Measurements from ENCODE around the gene FCRL2. TPM values are rescaled to one million over a fixed set of nuclear protein-coding genes. Genes with fewer than 3 reads are reported as not detected.

Gene FCRL2
- total RNA-seq, 1 donor = not detected

GRCh38 chr1:157704878-157705277, 72.1 kb downstream of the FCRL2 start:
- no peaks in the 10 kb centered on the region for H3K36me3 ChIP-seq (ENCODE audit: insufficient read depth, low read length)
- H2AFZ ChIP-seq (ENCODE audit: low read length) = no peak overlapping the region
- no peak overlapping the region for H3K4me3 ChIP-seq (ENCODE audit: insufficient read depth, low read length)
- H3K9me3 ChIP-seq (ENCODE audit: low read depth, low read length) = no peaks in the 10 kb centered on the region
- no peak overlapping the region for H3K4me2 ChIP-seq (ENCODE audit: insufficient read depth, low read length)
- H3K4me1 ChIP-seq (ENCODE audit: insufficient read depth, low read length) = no peaks in the 10 kb centered on the region
- no peaks in the 10 kb centered on the region for H3K79me2 ChIP-seq (ENCODE audit: insufficient read depth, low read length)
- no peak overlapping the region for H3K27ac ChIP-seq (ENCODE audit: low read depth, low read length)
- H3K27me3 ChIP-seq (ENCODE audit: insufficient read depth, low read length) = no peaks in the 10 kb centered on the region
- no peaks in the 10 kb centered on the region for H4K20me1 ChIP-seq (ENCODE audit: insufficient read depth, low read length)
- DNase-seq (ENCODE audit: insufficient read length, low spot score, missing footprints) = no peak
- no peak for TF ChIP-seq CTCF (IDR thresholded peaks at IDR 0.05; ENCODE audit: extremely low read depth, low read depth, low read length)

- no peak for DNase-seq (ENCODE audit: insufficient read length, low spot score, missing footprints)
- TF ChIP-seq CTCF (IDR thresholded peaks at IDR 0.05; ENCODE audit: extremely low read depth, low read depth, low read length) = no peak
- no peak overlapping the region for H3K4me2 ChIP-seq (ENCODE audit: insufficient read depth, low read length)
- no peaks in the 10 kb centered on the region for H3K4me1 ChIP-seq (ENCODE audit: insufficient read depth, low read length)
- H2AFZ ChIP-seq (ENCODE audit: low read length) = no peak overlapping the region
- H4K20me1 ChIP-seq (ENCODE audit: insufficient read depth, low read length) = no peaks in the 10 kb centered on the region
- no peaks in the 10 kb centered on the region for H3K9me3 ChIP-seq (ENCODE audit: low read depth, low read length)
- no peaks in the 10 kb centered on the region for H3K79me2 ChIP-seq (ENCODE audit: insufficient read depth, low read length)
- H3K36me3 ChIP-seq (ENCODE audit: insufficient read depth, low read length) = no peaks in the 10 kb centered on the region
- H3K27me3 ChIP-seq (ENCODE audit: insufficient read depth, low read length) = no peaks in the 10 kb centered on the region
- H3K4me3 ChIP-seq (ENCODE audit: insufficient read depth, low read length) = no peak overlapping the region
- no peak overlapping the region for H3K27ac ChIP-seq (ENCODE audit: low read depth, low read length)
These were observed 73.0 kb downstream of the FCRL2 start for GRCh38 chr1:157703981-157704380.

- no peak for TF ChIP-seq CTCF (IDR thresholded peaks at IDR 0.05; ENCODE audit: extremely low read depth, low read depth, low read length)
- no peak for DNase-seq (ENCODE audit: insufficient read length, low spot score, missing footprints)
- no peaks in the 10 kb centered on the region for H3K79me2 ChIP-seq (ENCODE audit: insufficient read depth, low read length)
- H3K4me3 ChIP-seq (ENCODE audit: insufficient read depth, low read length) = no peak overlapping the region
- H3K4me2 ChIP-seq (ENCODE audit: insufficient read depth, low read length) = no peak overlapping the region
- H2AFZ ChIP-seq (ENCODE audit: low read length) = no peak overlapping the region
- H3K36me3 ChIP-seq (ENCODE audit: insufficient read depth, low read length) = no peaks in the 10 kb centered on the region
- no peaks in the 10 kb centered on the region for H3K27me3 ChIP-seq (ENCODE audit: insufficient read depth, low read length)
- H3K27ac ChIP-seq (ENCODE audit: low read depth, low read length) = no peak overlapping the region
- no peaks in the 10 kb centered on the region for H4K20me1 ChIP-seq (ENCODE audit: insufficient read depth, low read length)
- no peaks in the 10 kb centered on the region for H3K9me3 ChIP-seq (ENCODE audit: low read depth, low read length)
- no peaks in the 10 kb centered on the region for H3K4me1 ChIP-seq (ENCODE audit: insufficient read depth, low read length)
These were observed 74.6 kb downstream of the FCRL2 start for GRCh38 chr1:157702308-157702825.

- H3K36me3 ChIP-seq (ENCODE audit: insufficient read depth, low read length) = no peaks in the 10 kb centered on the region
- no peak within 1 kb of the TSS for H3K4me3 ChIP-seq (ENCODE audit: insufficient read depth, low read length)
- H3K4me1 ChIP-seq (ENCODE audit: insufficient read depth, low read length) = no peaks in the 10 kb centered on the region
These were observed 76.2 kb downstream of the FCRL2 start, which contains the start of gene FCRL3 for GRCh38 chr1:157700732-157701131. Gene FCRL3 (minus strand): TSS chr1:157700769. CDS start chr1:157700489, 280 bp downstream.

More at GRCh38 chr1:157700732-157701131, 76.2 kb downstream of the FCRL2 start, which contains the start of gene FCRL3:
- Histone ChIP-seq H4K20me1 (ENCODE audit: insufficient read depth, low read length) (no peaks in the 10 kb centered on the region), H3K9me3 (ENCODE audit: low read depth, low read length) (no peaks in the 10 kb centered on the region), H3K79me2 (ENCODE audit: insufficient read depth, low read length) (no peaks in the 10 kb centered on the region), H3K27me3 (ENCODE audit: insufficient read depth, low read length) (no peaks in the 10 kb centered on the region), H3K4me2 (ENCODE audit: insufficient read depth, low read length) (no peak within 1 kb of the TSS), H3K27ac (ENCODE audit: low read depth, low read length) (no peak within 1 kb of the TSS), H2AFZ (ENCODE audit: low read length) (no peak within 1 kb of the TSS)
- no peak for TF ChIP-seq CTCF (IDR thresholded peaks at IDR 0.05; ENCODE audit: extremely low read depth, low read depth, low read length)
- DNase-seq (ENCODE audit: insufficient read length, low spot score, missing footprints) = no peak

All from osteoblast (primary cell).